KMS-11 (cell line): ENCODE results near the gene NME3.

ENCODE experiments used
- H2AFZ ChIP-seq: fragments of 200-600 bp; sonication (generic); 2 replicates; pipeline ENCODE4 v1.6.1; 2016; ENCODE audit warnings: antibody characterized with exemption, mixed run types, low read depth
- H3K27ac ChIP-seq: fragments of 200-600 bp; sonication (generic); 2 replicates; pipeline ENCODE4 v1.6.1; 2016; ENCODE audit warnings: mild to moderate bottlenecking, mixed run types
- H3K27me3 ChIP-seq: fragments of 200-600 bp; sonication (generic); 2 replicates; pipeline ENCODE4 v1.6.1; 2017; ENCODE audit warnings: mild to moderate bottlenecking, low read depth, mixed run types, moderate library complexity; ENCODE audit not compliant: insufficient read depth
- H3K36me3 ChIP-seq: fragments of 200-600 bp; sonication (generic); 2 replicates; pipeline ENCODE4 v1.6.1; 2017; ENCODE audit warnings: mild to moderate bottlenecking, mixed run types; ENCODE audit not compliant: insufficient read depth
- H3K4me1 ChIP-seq: fragments of 200-600 bp; sonication (generic); 2 replicates; pipeline ENCODE4 v1.6.1; 2016; ENCODE audit warnings: mild to moderate bottlenecking, low read depth, mixed run types; ENCODE audit not compliant: poor library complexity, severe bottlenecking
- H3K4me2 ChIP-seq: fragments of 200-600 bp; sonication (generic); 2 replicates; pipeline ENCODE4 v1.7.0; 2016; ENCODE audit warnings: mild to moderate bottlenecking, mixed run types
- H3K4me3 ChIP-seq: fragments of 200-600 bp; sonication (generic); IDR thresholded peaks from 2 replicates; pipeline ENCODE4 v1.6.1; 2017; ENCODE audit warnings: low read depth, low read length, mixed read lengths; ENCODE audit not compliant: insufficient read depth
- H3K79me2 ChIP-seq: fragments of 200-600 bp; sonication (generic); 2 replicates; pipeline ENCODE4 v1.6.1; 2016; ENCODE audit warnings: low read depth, mixed run types; ENCODE audit not compliant: insufficient read depth
- H3K9ac ChIP-seq: fragments of 200-600 bp; sonication (generic); 2 replicates; pipeline ENCODE4 v1.6.1; 2016; ENCODE audit warnings: mild to moderate bottlenecking, mixed run types
- H4K20me1 ChIP-seq: fragments of 200-600 bp; sonication (generic); 2 replicates; pipeline ENCODE4 v1.6.1; 2016; ENCODE audit warnings: mild to moderate bottlenecking, mixed run types; ENCODE audit not compliant: insufficient read depth
- CTCF ChIP-seq: fragments of 200-600 bp; sonication (generic); conservative IDR thresholded peaks from 2 replicates; pipeline ENCODE4 v1.6.1; 2017; ENCODE audit warnings: low read depth, mild to moderate bottlenecking, antibody characterized with exemption, low read length, moderate library complexity, mixed read lengths

NME3 gene

GRCh38 chr16:1790611-1791255 lies 19.4 kb upstream of the NME3 start:
- Histone ChIP-seq H3K36me3 (no peaks in the 10 kb centered on the region), H3K9ac (no peak overlapping the region), H3K4me3 (no peak overlapping the region), H3K4me1 (no peaks in the 10 kb centered on the region), H3K27me3 (no peaks in the 10 kb centered on the region), H2AFZ (no peak overlapping the region), H3K27ac (no peak overlapping the region), H4K20me1 (no peaks in the 10 kb centered on the region), H3K79me2 (peaks cover 7% of the 10 kb centered on the region), H3K4me2 (no peak overlapping the region)
- TF ChIP-seq CTCF = no peak

- no peaks in the 10 kb centered on the region for H4K20me1 ChIP-seq
- H2AFZ ChIP-seq = no peak overlapping the region
- no peak for TF ChIP-seq CTCF
- H3K4me1 ChIP-seq = no peaks in the 10 kb centered on the region
- no peaks in the 10 kb centered on the region for H3K27me3 ChIP-seq
- H3K79me2 ChIP-seq = peaks cover 12% of the 10 kb centered on the region
- no peak overlapping the region for H3K4me3 ChIP-seq
- H3K9ac ChIP-seq = no peak overlapping the region
- H3K36me3 ChIP-seq = no peaks in the 10 kb centered on the region
- no peak overlapping the region for H3K27ac ChIP-seq
- no peak overlapping the region for H3K4me2 ChIP-seq
Measured at GRCh38 chr16:1790261-1790610, 18.9 kb upstream of the NME3 start.

- H3K9ac ChIP-seq = no peak overlapping the region
- no peak overlapping the region for H3K4me3 ChIP-seq
- no peak overlapping the region for H3K27ac ChIP-seq
- no peaks in the 10 kb centered on the region for H3K36me3 ChIP-seq
- no peak for TF ChIP-seq CTCF
- peaks cover 17% of the 10 kb centered on the region for H3K79me2 ChIP-seq
- H4K20me1 ChIP-seq = no peaks in the 10 kb centered on the region
- H3K4me1 ChIP-seq = no peaks in the 10 kb centered on the region
- H2AFZ ChIP-seq = no peak overlapping the region
- no peak overlapping the region for H3K4me2 ChIP-seq
- no peaks in the 10 kb centered on the region for H3K27me3 ChIP-seq
Measured at GRCh38 chr16:1789643-1790045, 18.3 kb upstream of the NME3 start.

- H3K4me1 ChIP-seq = peaks cover 7% of the 10 kb centered on the region
- no peak for TF ChIP-seq CTCF
- no peak overlapping the region for H2AFZ ChIP-seq
- no peaks in the 10 kb centered on the region for H4K20me1 ChIP-seq
- H3K27ac ChIP-seq = no peak overlapping the region
- H3K79me2 ChIP-seq = peaks cover 27% of the 10 kb centered on the region
- no peak overlapping the region for H3K4me3 ChIP-seq
- no peak overlapping the region for H3K9ac ChIP-seq
- no peak overlapping the region for H3K4me2 ChIP-seq
- H3K27me3 ChIP-seq = no peaks in the 10 kb centered on the region
- H3K36me3 ChIP-seq = no peaks in the 10 kb centered on the region
Measured at GRCh38 chr16:1788708-1789100, 17.4 kb upstream of the NME3 start.
